Right hindlimb (tissue), 1 donor: ENCODE measurements around the gene POLR1H.
A peak's percentile ranks its signal among the peaks of the same experiment; 100 is the strongest.
"Not testable (repeated sequence)": the region's sequence is repeated elsewhere in the genome, so short reads cannot be mapped to it uniquely, and the experiment has no call there.

Source experiments
- DNase-seq: peaks from one replicate; pipeline ENCODE4 v3.0.0-alpha.2; 2018

Gene POLR1H, protein sequence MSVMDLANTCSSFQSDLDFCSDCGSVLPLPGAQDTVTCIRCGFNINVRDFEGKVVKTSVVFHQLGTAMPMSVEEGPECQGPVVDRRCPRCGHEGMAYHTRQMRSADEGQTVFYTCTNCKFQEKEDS

DNA sequence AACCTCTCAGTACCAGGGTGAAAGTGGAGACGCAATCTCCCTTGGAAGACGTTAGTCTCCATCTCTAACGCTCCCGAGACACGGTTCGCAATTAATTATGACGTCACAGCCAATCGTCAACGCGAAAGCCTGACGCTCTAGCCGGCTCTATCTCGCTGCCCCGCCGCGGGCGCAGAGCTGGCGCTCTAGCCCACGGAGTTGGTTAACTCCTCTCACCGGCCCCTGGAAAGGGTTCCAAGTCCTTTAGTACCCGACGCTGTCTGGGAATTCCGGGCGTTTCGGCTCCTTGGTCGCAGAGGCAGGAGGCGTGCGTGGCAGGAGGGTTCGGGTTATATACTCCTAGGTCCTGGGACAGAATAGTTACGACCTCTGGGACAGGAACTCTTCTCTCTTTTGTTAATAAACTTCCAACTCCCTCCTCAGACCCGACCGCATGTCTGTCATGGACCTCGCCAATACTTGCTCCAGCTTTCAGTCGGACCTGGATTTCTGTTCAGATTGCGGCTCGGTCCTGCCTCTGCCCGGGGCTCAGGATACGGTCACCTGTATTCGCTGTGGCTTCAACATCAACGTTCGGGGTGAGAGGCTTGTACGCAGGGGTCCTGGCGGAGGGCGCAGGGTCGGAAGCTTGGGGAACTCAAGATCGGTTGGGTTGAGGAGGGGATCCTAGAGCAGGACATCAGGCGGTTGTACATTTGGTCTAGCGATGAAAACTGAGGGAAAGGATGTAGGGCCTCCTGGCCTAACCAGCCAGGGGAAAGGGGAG lies at the start of gene POLR1H:
TSS of gene POLR1H (plus strand) at position 174 of the 766 bp plus-strand sequence. CDS start at position 434, 260 bp downstream.
- DNase-seq, result peak; percentile 95

DNA sequence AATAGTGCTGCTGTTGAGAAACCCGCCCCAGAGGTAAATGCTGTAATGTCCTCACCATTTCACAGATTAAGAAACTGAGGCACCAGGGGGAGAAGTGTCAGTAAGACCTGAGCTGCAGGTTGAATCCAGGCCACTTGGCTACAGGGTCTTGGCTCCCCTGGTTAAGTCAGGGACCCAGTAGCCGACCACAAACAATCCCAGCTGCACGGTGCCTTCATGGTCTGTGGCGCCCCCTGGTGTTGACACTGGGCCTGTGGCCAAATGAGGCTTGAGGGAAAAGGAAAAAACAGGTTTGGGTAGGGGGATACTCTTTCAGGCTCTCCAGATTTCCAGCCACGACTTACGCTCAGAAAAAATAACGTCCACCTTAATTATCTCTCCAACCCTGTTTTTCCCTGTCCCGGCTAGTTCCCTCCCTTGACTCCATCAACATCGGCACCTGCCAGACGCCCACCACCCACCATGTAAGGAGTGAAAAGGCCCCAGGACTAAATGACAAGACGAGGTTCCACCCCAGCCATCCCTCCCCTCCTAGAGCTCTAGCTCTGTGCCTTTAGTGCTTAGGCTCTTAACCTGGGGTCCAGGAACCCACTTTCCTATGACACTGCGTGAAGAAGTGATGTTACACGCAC lies 47.7 kb upstream of the POLR1H start:
- no peak for DNase-seq

DNA sequence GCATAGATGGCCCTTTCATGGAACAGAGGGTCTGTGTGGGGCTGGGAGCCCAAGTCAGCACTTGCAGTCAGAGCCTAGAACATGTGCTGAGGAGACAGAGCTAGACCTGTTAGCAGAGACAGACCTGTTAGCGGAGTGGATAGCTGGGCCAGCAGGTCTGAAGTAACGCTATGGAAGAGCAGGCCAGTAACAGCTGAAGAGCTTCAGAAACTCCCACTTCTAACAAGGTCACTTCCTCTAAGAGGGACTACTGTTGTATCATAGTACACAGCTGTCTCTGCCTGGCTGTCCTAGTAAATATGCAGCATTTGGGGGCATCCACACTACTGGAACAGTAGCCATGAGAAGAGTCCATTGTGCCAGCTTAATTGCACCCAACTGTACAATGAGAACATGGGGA lies 41.2 kb upstream of the POLR1H start:
- no peak for DNase-seq

DNA sequence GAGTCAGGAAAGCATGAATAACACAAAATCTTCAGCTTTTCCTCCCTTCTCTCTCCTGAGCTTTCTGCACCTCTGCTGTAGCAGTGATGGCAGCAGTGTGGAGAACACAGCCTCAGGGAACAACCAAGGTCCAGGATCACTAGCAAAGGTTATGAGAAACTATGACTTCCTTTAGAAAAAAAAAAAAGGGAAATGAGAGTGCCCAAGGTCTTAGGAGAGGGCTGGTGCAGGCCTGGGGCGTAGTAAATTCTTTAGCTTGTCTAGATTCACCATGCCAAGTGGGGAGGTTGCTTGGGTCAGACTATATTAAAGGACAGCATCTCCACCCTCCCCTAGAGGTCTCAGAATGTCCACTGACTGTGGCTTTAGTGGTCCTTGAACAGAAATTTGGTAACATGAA lies 40.4 kb upstream of the POLR1H start:
- no peak for DNase-seq

DNA sequence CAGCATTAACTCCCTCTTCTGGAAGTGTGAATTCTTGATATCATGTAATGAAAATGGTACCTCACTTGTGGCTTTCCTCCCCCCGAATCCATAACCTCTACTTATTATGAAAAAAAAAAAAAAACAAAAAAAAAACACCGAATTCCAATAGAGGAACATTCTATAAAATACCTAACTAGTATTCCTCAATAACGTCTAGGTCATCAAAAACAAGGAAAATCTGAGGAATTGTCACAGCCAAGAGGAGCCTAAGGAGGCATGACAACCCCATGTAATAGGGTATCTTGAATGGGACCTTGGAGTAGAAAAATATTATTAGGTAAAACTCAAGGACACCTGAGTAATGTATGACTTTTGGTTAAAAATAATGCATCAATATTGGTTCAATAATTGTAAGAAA lies 38.9 kb upstream of the POLR1H start:
- no peak for DNase-seq

DNA sequence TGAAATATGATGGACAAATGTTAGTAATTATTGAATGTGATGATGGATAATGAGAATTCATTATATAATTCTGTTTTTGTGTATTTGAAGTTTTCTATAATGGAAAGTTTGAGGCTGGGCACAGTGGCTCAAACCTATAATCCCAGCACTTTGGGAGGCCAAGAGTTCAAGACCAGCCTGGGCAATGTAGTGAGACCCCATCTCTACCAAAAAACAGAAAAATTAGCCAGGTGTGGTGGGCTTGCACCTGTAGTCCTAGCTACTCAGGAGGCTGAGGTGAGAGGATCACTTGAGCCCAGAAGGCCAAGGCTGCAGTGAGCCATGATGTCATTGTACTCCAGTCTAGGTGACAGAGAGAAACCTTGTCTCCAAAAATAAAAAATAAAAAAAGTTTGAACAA lies 38.4 kb upstream of the POLR1H start:
- not testable (repeated sequence) for DNase-seq

DNA sequence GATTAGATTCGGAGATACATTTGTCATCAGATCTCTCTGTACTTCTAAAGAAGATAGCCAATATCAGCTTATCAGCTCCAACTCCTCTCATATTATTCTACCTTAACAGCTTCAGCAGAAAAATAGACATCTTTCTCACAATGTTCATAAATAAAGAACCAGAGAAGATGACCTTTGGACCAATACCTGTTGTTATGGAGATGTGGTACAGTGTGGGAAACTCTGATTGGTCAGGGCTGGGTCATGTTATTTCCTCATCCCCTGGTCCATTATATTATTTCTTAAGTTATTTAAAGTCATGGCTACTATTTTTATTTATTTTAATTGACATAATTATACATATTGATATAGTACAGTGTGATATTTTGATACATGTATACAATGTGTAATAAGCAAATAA lies 35.9 kb upstream of the POLR1H start:
- no peak for DNase-seq

DNA sequence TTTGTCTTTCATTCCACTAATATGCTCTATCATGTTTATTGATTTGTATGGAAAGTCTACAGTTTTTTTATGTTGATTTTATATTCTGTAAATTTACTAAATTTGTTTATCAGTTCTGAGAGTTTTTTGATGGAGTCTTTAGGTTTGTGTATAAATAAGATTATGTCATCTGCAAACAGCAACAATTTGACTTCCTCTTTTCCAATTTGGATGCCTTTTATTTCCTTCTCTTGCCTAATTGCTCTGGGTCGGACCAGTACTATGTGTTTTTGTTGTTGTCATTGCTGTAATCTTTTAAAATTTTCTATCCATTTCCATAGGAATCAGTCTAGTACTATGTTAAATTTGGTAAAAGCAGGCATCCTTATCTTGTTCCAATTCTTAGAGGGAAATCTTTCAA lies 31.5 kb upstream of the POLR1H start:
- DNase-seq, result no peak

DNA sequence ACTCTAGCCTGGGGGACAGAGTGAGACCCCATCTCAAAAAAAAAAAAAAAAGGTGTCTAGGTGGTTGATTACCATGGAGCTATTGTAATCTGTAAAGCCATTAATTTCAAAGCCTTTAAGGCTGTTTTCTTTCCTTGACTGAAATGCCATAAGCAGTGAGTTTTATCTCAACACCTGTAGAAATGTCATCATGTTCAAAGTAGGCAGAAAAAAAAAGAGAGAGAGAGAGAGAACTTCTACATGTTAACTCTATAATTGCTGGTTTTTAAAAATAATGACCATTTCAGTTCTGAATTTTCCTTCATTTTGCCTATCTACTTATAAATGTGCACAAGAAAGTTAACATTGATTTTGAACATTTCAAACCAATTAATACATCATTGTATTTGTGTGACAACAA lies 29.7 kb upstream of the POLR1H start:
- DNase-seq, result no peak

DNA sequence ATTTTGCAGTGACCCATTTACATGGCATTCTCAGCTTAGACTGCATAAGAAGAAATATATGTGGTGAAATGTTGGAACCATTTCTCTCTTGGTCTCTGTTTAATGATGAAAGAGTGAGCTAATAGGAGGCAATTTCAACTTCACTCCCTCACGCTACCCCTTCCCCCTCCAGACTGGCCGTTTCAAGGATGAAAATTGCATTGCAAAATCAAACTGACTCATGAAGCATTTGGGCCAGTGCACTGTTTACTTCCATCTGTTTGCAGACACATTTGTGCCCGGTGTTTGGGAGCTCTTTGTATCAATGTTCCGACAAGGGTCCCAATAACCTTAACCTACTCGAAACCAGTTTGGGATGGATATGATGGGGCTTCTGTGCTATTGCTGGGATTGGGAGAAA lies 27.6 kb upstream of the POLR1H start:
- DNase-seq, result not testable (repeated sequence)

DNA sequence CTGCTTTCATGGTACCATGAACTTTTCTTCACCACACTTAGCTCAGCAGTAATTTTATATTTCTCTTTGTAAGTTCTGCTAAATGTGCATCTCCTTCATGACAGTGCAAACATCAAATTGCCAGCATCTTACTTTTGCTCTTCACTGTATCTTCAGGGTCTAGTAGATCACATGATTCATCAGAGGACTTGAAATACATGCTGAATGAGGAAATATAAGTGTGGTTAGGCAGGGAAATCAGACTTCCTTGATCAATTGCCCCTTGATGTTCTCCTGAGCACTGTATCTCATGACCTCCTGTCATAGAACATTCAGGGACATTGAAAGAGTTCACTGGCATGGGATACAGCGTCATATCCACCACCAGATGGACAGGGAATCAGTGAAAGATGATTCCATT lies 25.3 kb upstream of the POLR1H start:
- DNase-seq, result no peak

DNA sequence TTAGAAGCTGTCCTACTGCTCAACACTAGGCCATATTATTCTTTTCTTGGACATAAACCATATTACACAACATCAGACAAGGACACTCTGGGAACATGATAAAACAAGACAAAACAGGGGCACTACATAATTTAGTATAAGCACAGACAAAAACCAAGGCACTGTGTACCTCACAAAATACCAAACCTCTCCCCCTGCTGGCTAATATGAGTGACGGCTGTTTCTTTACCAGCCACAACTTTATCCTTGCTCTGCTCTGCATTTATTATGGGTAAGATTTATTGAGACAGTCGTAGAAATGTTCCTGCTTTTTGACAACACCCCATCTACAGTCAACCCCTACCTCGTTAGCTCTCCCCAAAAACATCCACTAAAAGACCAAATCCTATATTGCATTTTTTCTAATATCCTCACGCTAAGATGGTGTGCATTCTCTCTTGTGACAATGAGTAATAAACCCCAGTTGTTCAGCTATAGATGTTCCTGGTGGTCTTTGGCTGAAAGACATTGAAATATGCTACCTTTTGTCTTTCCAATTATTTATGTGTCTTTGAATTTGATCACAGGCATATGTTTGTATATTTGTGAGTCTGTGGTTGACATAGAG lies 23.8 kb upstream of the POLR1H start:
- DNase-seq, result no peak

DNA sequence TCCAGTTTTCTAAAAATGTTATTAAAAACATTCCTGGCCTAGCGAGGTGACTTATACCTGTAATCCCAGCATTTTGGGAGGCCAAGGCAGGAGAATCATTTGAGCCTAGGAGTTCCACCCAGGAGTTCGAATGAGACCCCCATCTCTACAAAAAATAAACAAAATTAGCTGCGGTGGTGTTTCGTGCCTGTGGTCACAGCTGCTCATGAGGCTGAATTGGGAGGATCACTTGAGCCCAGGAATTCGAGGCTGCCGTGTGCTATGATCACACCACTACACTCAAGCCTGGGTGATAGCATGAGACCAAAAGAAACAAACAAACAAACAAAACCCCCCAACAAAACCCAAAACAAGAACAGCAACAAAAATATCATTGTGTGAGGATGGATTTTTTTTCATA lies 19.8 kb upstream of the POLR1H start:
- DNase-seq, result no peak

DNA sequence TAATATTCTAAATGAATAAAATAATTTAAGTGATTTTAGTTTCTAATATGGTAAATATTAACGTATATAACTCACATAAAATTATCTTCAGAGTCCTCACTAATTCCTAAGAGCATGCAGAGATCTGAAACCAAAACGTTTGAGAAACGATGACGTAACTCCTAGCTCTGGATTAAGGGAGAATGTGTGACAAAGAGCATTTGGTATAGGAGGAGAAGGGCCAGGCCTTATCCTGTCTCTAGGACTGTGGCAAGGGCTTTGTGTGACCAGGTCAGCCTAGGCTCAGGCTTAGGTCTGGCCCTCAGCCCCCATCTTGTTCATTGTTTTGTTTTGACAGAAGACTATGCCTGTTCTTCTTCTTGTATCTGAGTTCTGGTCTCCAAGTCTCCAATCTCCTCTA lies 19.2 kb upstream of the POLR1H start:
- no peak for DNase-seq

DNA sequence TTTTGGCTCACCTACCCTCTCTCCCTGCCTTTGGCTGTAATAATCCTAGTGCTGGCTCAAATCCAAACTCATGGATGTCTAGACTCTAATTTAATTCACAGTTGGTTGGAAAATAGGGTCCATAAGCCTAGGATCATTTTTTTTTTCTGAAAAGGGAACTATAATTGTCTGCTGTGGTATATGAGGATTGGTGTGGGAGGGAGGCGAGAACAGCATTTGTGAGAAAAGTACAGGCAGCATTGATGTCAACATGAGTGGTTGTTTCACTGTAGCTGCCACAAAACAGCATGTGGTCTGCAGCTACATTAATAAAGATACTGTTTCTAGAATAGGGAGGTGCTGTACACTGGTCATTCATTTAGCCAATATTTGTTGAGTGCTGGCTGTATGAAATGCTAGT lies 18.6 kb upstream of the POLR1H start:
- DNase-seq, result no peak

DNA sequence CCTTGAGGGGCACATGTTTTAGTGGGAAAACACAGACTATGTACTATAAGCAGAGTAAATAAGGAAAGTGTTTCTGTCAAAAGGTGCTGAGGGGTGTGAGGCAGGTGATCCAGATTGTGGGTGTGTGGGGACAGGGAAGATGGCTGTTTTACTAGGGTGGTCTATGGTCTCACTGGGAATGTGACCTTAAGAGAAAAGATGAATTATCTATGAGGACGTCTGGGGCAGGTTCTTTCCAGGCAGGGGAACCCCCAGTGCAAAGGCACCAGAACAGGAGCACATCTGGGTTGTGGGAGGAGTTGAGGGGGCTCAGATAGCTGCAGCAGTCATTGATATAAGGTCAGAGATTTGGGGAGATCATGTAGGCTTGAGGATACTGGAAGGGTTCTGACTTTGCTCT lies 18.2 kb upstream of the POLR1H start:
- no peak for DNase-seq

DNA sequence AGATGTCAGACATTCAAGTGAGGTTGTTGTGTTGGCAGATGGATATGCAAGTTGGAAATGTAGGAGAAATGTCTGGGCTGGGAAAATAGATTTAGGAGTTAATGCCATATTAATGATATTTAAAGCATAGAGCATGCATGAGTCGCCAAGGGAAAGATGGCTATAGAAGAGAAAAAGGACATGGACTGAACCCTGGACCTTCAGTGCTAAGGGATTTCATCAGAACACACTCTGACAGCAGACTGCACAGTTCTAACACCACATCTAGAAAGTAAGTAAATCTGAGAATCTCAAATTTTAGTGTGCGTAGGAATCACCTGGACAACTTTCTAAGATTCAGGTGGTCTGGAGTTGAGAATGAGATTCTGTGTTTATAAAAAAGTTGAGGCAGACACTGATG lies 17.3 kb upstream of the POLR1H start:
- DNase-seq, result no peak

DNA sequence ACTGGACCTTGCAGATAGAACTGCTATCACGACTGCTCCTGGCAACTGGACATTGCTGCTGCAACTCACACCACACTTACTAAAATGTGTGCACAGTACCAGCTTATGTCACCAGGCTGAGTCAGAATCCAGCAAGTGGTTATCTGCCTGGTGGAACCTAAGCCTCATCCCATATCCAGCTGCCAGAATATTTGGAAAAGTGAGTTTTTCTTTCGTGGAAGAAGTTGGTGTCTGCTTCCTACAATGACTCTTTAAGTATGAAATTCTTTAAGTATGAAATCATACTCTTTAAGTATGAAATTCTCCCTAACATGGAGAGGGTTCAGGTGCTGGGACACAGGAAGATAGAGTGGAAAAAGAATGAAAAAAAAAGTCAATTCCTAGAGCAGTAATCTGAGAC lies 16.4 kb upstream of the POLR1H start:
- DNase-seq, result no peak

DNA sequence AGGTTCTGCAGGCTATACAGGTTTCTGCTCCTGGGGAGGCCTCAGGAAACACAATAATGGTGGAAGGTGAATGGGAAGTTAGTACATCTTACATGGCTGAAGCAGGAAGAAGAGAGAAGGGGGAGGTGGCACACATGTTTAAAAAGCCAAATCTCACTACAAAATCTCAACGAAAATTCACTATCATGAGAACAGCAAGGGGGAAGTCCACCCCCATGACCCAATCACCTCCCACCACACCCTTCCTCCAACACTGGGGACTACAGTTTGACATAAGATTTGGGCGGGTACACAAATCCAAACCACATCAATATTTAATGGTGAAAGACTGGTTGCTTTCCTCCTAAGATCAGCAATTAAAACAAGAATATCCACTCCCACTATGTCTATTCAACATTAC lies 13.8 kb upstream of the POLR1H start:
- DNase-seq, result no peak

DNA sequence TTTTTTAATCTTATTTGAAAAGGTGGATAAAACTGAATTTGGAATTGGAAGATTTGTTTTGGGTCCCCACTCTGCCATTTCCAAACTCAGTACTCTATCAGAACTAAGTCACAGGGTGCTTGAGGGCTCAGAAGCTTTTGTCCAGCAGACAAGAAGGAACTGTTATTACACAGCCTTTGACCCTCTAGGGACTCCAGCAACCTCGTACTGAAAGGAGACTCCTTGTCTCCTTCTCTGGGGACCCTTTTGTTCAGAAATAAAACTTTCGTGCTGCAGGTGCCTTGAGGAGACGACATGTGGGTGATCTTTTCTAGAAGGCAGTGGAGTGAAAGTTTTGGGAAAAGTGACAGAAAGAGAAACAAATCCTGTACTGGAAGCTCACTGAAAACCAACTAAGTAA lies 7.4 kb upstream of the POLR1H start:
- DNase-seq, result no peak

DNA sequence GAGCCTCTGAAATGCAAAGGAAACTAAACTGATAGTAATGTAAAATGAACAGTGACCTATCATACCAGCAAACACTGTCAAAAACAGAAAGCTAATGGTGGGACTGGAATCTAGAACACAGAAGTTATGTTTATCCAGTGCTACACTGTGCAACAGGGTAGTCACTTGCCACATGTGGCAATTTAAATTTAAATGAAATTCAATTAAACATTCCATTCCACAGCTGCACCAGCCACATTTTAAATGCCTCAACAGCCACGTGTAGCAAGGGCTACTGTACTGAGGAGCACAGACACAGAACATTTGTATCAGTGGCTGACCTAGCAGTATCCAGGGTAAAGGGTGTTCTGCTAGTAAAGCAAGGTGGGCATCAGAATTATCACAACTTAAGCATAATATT lies 5.6 kb upstream of the POLR1H start:
- no peak for DNase-seq

DNA sequence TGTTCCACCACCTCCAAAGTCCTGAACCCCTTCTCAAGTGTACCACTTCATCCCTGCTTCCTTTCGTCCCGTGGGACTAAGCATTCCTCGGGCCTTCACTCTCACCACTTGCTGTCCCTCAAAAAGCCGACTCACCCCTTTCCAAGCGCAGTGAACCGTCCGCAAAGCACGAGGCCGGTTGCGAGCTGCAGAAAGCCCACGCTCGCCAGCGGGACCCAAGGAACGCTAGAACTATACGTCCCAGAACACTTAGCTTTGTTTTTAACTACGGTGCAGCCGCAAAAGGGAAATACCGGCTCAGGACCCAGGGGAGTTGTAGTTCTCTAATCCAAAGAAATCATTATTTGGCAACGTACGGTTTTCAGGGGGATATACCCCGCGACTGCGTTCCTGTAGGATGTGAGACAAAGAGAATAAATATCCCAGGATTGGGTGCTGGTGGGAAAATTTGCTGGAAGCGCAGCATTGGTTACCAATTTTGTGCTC lies 416 bp upstream of the POLR1H start:
- DNase-seq, result peak; percentile 49

DNA sequence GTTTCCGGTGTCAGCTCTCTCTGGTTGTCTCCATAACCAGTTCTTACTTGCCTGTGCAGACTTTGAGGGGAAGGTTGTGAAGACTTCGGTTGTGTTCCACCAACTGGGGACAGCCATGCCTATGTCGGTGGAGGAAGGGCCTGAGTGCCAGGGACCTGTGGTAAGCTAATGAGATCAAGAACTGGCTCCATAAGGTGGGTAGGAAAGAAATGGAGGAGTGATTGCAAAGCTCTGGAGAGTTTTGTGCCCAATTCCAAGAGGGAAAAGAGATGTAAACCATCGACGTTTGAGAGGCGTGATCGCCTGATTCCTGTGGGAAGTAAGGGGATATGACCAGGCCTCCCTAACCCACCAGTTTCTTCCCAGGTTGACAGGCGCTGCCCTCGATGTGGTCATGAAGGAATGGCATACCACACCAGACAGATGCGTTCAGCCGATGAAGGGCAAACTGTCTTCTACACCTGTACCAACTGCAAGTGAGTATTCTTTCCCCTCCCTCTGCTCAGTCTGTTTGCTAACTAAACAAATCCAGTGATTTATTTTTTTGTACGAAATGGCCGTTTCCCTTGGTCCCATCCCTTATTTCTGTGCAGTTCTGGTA lies 893 bp downstream of the POLR1H start:
- no peak for DNase-seq
